CD4-positive, alpha-beta T cell (primary cell): Measurements from ENCODE around the gene SCN1A. TPM values are rescaled to one million over a fixed set of nuclear protein-coding genes. Genes with fewer than 3 reads are reported as not detected.
A peak's percentile ranks its signal among the peaks of the same experiment; 100 is the strongest.
"Not testable (repeated sequence)": the region's sequence is repeated elsewhere in the genome, so short reads cannot be mapped to it uniquely, and the experiment has no call there.

Experiments used
- ATAC-seq: fragments of 200-7000 bp; cut with Tn5 transposase; one replicate; pipeline ENCODE4 v1.10.0; 2022; ENCODE audit warnings: mild to moderate bottlenecking; ENCODE audit not compliant: poor library complexity
- CTCF ChIA-PET: fragments of 350-600 bp; sonication (Branson Sonifier 250); formaldehyde crosslinking; loops from one replicate; lab custom pipeline; 2021; ENCODE audit warnings: antibody characterized with exemption, inconsistent platforms; lab: Charles Lee
- POLR2A ChIA-PET: fragments of 350-600 bp; sonication (Branson Sonifier 250); formaldehyde crosslinking; loops from one replicate; lab custom pipeline; 2021; ENCODE audit warnings: antibody characterized with exemption, inconsistent platforms; lab: Charles Lee
- DNase-seq, 14 experiments: peaks; one replicate each; pipeline ENCODE4 v3.0.0-alpha.2; 2013 to 2020; ENCODE audit warnings: mixed read lengths in 2 of 14
- H3K27ac ChIP-seq, 2 donors: one replicate each; pipeline versions ENCODE4 v1.5.1 to v1.7.0; 2013; ENCODE audit warnings: low read length in 2 of 2, low read depth in 1 of 2, mild to moderate bottlenecking in 1 of 2
- H3K27me3 ChIP-seq, 2 experiments: 1 replicate in 1 of 2; 2 replicates in 1 of 2; pipeline versions ENCODE4 v1.6.1 to v1.7.0; 2013; ENCODE audit warnings: low read length in 2 of 2, control low read depth in 1 of 2, mild to moderate bottlenecking in 1 of 2, moderate library complexity in 1 of 2; ENCODE audit not compliant: insufficient read depth in 2 of 2, control insufficient read depth in 1 of 2
- H3K36me3 ChIP-seq: one replicate; pipeline ENCODE4 v1.6.1; 2013; ENCODE audit warnings: low read length, control low read depth; ENCODE audit not compliant: insufficient read depth
- H3K4me1 ChIP-seq: one replicate; pipeline ENCODE4 v1.6.1; 2013; ENCODE audit warnings: low read length, control low read depth; ENCODE audit not compliant: insufficient read depth
- H3K4me3 ChIP-seq: one replicate; pipeline ENCODE4 v1.5.1; 2013; ENCODE audit warnings: mild to moderate bottlenecking, low read length, moderate library complexity
- H3K9me3 ChIP-seq, 2 experiments: 1 replicate in 1 of 2; 2 replicates in 1 of 2; pipeline versions ENCODE4 v1.6.1 to v1.7.0; 2013; ENCODE audit warnings: low read length in 2 of 2, mild to moderate bottlenecking in 2 of 2, control low read depth in 1 of 2, moderate library complexity in 1 of 2; ENCODE audit not compliant: control insufficient read depth in 1 of 2, insufficient read depth in 1 of 2
- H3K27ac Mint-ChIP-seq: one replicate; pipeline ENCODE4 v1.8.0; 2020; ENCODE audit warnings: mixed read lengths
- H3K27me3 Mint-ChIP-seq: one replicate; pipeline ENCODE4 v1.8.0; 2021; ENCODE audit warnings: mixed read lengths
- H3K36me3 Mint-ChIP-seq: one replicate; pipeline ENCODE4 v1.8.0; 2021; ENCODE audit warnings: low read depth, mixed read lengths
- H3K4me1 Mint-ChIP-seq: one replicate; pipeline ENCODE4 v1.8.0; 2021; ENCODE audit warnings: low read depth, mixed read lengths
- H3K4me3 Mint-ChIP-seq: one replicate; pipeline ENCODE4 v1.8.0; 2020; ENCODE audit warnings: mild to moderate bottlenecking, mixed read lengths
- H3K9me3 Mint-ChIP-seq: one replicate; pipeline ENCODE4 v1.8.0; 2020; ENCODE audit warnings: mixed read lengths
- CTCF ChIP-seq: fragments of 200-600 bp; IDR thresholded peaks from one replicate; pipeline ENCODE4 v1.8.0; 2022; ENCODE audit warnings: antibody characterized with exemption, mild to moderate bottlenecking
- intact Hi-C, 2 experiments: fragments of 100-400 bp; cut with DNase I in 1 of 2; cut with micrococcal nuclease in 1 of 2; formaldehyde crosslinking; loops; one replicate each; pipeline versions ENCODE4 v1.15.1 to v1.9.0; 2023 to 2025; cut with DNase I, micrococcal nuclease
- total RNA-seq, 174 experiments: library from RNA in 2 of 174; stranded (reverse) in 2 of 174; gene quantifications; one replicate each; pipeline ENCODE4 v1.2.3 and lab custom pipeline; 2021 to 2026

SCN1A gene
- total RNA-seq, 2 experiments from 2014 or later: not detected

GRCh38 chr2:166104084-166104483 lies 23.7 kb downstream of the SCN1A start:
- H3K4me1 Mint-ChIP-seq: no peaks in the 10 kb centered on the region
- no peak for TF ChIP-seq CTCF
- no peaks in the 10 kb centered on the region for H3K27me3 Mint-ChIP-seq
- no peak for DNase-seq
- Histone ChIP-seq H3K27me3 (no peaks in the 10 kb centered on the region), H3K4me1 (no peaks in the 10 kb centered on the region), H3K27ac (no peak overlapping the region), H3K9me3 (no peaks in the 10 kb centered on the region), H3K36me3 (no peaks in the 10 kb centered on the region), H3K4me3 (no peak overlapping the region)
- no peaks in the 10 kb centered on the region for H3K36me3 Mint-ChIP-seq
- H3K27ac Mint-ChIP-seq: no peak overlapping the region
- H3K9me3 Mint-ChIP-seq: no peaks in the 10 kb centered on the region
- POLR2A ChIA-PET: no interaction called here
- ATAC-seq: no peak
- no peak overlapping the region for H3K4me3 Mint-ChIP-seq
- CTCF ChIA-PET: no interaction called here
- intact Hi-C loops: no loop called here

- H3K4me1 Mint-ChIP-seq, ATAC-seq, H3K4me1 ChIP-seq, H3K36me3 ChIP-seq, DNase-seq, H3K27ac Mint-ChIP-seq, H3K27me3 Mint-ChIP-seq, H3K36me3 Mint-ChIP-seq, H3K27me3 ChIP-seq, CTCF ChIA-PET, intact Hi-C loops, POLR2A ChIA-PET, H3K9me3 Mint-ChIP-seq, H3K9me3 ChIP-seq, H3K27ac ChIP-seq, H3K4me3 ChIP-seq, H3K4me3 Mint-ChIP-seq: not testable (repeated sequence)
Measured at GRCh38 chr2:166103277-166103676, 24.5 kb downstream of the SCN1A start.

GRCh38 chr2:166094325-166094724 lies 33.5 kb downstream of the SCN1A start:
- POLR2A ChIA-PET: no interaction called here
- Mint-ChIP-seq H3K9me3 (no peaks in the 10 kb centered on the region), H3K4me3 (no peak overlapping the region), H3K27ac (no peak overlapping the region), H3K4me1 (no peaks in the 10 kb centered on the region), H3K36me3 (no peaks in the 10 kb centered on the region), H3K27me3 (peaks cover 9% of the 10 kb centered on the region)
- intact Hi-C loops: no loop called here
- no peaks in the 10 kb centered on the region for H3K36me3 ChIP-seq
- no peaks in the 10 kb centered on the region for H3K9me3 ChIP-seq
- no peak overlapping the region for H3K27ac ChIP-seq
- CTCF ChIA-PET: no interaction called here
- H3K27me3 ChIP-seq: no peaks in the 10 kb centered on the region
- DNase-seq: no peak
- H3K4me3 ChIP-seq: no peak overlapping the region
- no peak for ATAC-seq
- TF ChIP-seq CTCF: no peak
- no peaks in the 10 kb centered on the region for H3K4me1 ChIP-seq

- Mint-ChIP-seq H3K27ac (no peak overlapping the region), H3K27me3 (peaks cover 10% of the 10 kb centered on the region), H3K4me1 (no peaks in the 10 kb centered on the region), H3K4me3 (no peak overlapping the region), H3K36me3 (no peaks in the 10 kb centered on the region), H3K9me3 (no peaks in the 10 kb centered on the region)
- no peak overlapping the region for H3K4me3 ChIP-seq
- no peaks in the 10 kb centered on the region for H3K36me3 ChIP-seq
- no peak overlapping the region for H3K27ac ChIP-seq
- TF ChIP-seq CTCF: no peak
- no peaks in the 10 kb centered on the region for H3K4me1 ChIP-seq
- ChIA-PET CTCF (no interaction called here), POLR2A (no interaction called here)
- no peaks in the 10 kb centered on the region for H3K27me3 ChIP-seq
- DNase-seq (peak in 2 of 14 experiments; percentile 19 to 38), ATAC-seq (no peak)
- intact Hi-C loops: no loop called here
- H3K9me3 ChIP-seq: no peaks in the 10 kb centered on the region
Measured at GRCh38 chr2:166092889-166093288, 34.9 kb downstream of the SCN1A start.
